IPS DF 6.9 (cell line): Measurements from ENCODE around the gene PLEKHM3.

Experiments
- DNase-seq: peaks from one replicate; pipeline ENCODE4 v3.0.0-alpha.2; 2013; ENCODE audit warnings: low read depth, low spot score
- H3K27ac ChIP-seq: one replicate; pipeline ENCODE4 v1.5.1; 2013; ENCODE audit warnings: low read length, control low read depth
- H3K27me3 ChIP-seq: 2 replicates; pipeline ENCODE4 v1.6.1; 2013; ENCODE audit warnings: mild to moderate bottlenecking, low read length; ENCODE audit not compliant: control insufficient read depth, insufficient read depth
- H3K36me3 ChIP-seq: 2 replicates; pipeline ENCODE4 v1.6.1; 2013; ENCODE audit warnings: low read length; ENCODE audit not compliant: control insufficient read depth, insufficient read depth
- H3K4me1 ChIP-seq: 2 replicates; pipeline ENCODE4 v1.6.1; 2013; ENCODE audit warnings: low read length; ENCODE audit not compliant: control insufficient read depth, insufficient read depth
- H3K4me3 ChIP-seq: 2 replicates; pipeline ENCODE4 v1.5.1; 2013; ENCODE audit warnings: mild to moderate bottlenecking, low read length
- H3K9me3 ChIP-seq: 2 replicates; pipeline ENCODE4 v1.6.1; 2013; ENCODE audit warnings: low read length, inconsistent platforms; ENCODE audit not compliant: control insufficient read depth, insufficient read depth
- WGBS: extraction: QIAGEN DNeasy Blood & Tissue Kit; methylation state at CpG from one replicate; pipeline ENCODE4 v1.1.7; 2013; ENCODE audit warnings: mixed read lengths, missing lambda C conversion rate; ENCODE audit not compliant: insufficient read length, insufficient coverage; 5-methylcytosine and 5-hydroxymethylcytosine counted together

PLEKHM3 gene

DNA sequence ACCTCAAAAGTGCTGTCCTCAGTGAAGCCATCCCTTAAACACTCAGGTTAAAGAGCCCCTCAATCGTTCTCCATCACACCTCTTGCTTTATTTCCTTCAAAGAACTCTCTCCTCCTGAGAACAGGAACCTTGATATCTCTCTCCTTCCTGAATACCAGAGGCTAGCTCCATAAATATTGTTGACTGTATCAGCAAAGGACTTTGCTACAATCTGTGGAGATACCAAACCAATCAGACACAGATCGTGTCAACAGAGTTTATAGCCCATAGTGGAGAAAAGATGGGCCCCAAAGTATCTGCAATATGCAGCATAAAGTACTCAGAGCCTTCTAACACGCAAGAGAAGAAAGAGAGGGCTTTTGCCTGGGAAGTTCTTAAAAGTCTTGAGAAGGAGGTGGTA is 36.4 kb downstream of the PLEKHM3 start:
- Histone ChIP-seq H3K27me3 (no peaks in the 10 kb centered on the region), H3K4me3 (no peak overlapping the region), H3K27ac (no peak overlapping the region), H3K9me3 (no peaks in the 10 kb centered on the region), H3K4me1 (no peaks in the 10 kb centered on the region), H3K36me3 (no peaks in the 10 kb centered on the region)
- WGBS, result no CpG with 5 or more reads among the region's 3 CpGs
- DNase-seq, result no peak

DNA sequence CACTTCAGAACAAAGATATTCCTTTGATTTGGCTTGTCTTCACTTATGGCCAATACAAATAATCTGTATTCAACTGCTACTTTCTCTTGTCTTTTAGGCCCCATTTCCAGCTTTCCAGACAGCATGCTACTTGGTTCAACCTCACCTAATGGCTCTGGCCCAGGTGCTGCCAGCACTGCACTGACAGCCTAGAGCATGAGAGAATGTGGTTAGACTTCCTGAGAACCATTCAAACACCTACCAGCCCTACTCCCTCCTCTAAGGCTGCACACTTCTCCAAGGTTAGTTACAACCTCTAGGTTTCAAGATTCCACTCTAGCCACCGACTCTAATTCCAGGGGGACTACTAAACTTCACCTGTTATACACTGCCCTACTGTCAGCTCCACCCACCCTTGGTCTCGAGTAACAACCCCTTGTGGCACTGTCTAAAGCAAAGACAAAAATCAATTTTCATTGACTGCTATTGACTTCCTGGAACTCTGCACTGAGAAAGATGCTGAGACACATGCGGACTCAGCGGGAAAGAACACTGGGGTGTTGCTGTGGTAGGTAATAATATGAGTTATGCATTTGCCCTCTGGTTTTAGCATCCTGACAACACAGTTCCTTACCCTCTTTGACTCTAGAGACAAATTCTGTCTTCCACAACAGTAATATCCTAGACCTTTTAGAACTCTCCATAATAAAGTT is 38.2 kb downstream of the PLEKHM3 start:
- WGBS, result no CpG with 5 or more reads among the region's 4 CpGs
- H3K9me3 ChIP-seq, result no peaks in the 10 kb centered on the region

DNA sequence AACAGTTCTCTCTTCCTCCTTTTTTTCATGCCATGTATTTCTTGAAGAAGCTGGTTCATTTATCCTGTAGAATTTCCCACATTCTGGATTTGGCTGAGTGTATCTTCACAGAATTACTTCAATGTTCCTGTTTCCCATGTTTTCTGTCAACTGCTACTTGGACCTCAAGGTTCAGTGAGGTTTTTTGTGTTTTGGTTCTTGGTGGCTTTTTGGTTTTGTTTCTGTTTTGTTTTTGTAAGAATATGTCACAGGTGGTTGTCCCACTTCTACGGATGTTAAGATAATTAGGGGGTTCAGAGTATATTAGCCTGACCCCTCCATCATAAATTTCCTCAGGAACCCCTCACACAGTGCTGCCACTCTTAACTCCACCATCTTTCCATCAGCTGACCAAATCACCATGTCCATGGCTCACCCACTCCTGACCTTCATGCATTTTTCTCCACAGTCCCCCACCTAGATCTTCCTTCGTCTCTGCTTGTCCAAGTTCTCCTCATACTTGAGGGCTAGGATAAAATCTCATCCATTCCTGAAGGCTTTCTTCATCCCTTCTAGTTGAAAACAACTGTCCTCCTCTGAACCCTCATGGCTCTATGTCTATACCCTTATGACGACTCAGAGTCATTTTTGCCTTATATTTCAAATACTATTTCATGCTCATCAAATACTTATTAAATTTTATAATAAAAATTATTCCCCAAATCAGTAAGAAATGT is 40.4 kb downstream of the PLEKHM3 start:
- Histone ChIP-seq H3K27me3 (no peaks in the 10 kb centered on the region), H3K4me3 (no peak overlapping the region), H3K36me3 (no peaks in the 10 kb centered on the region), H3K9me3 (no peaks in the 10 kb centered on the region), H3K4me1 (no peaks in the 10 kb centered on the region), H3K27ac (no peak overlapping the region)
- no peak for DNase-seq
- 100% methylated on average over 1 of the region's 3 CpGs for WGBS

More for the DNA sequence above, 38.2 kb downstream of the PLEKHM3 start:
- no peaks in the 10 kb centered on the region for H3K27me3 ChIP-seq
- H3K4me3 ChIP-seq, result no peak overlapping the region
- DNase-seq, result no peak
- H3K4me1 ChIP-seq, result no peaks in the 10 kb centered on the region
- no peak overlapping the region for H3K27ac ChIP-seq
- H3K36me3 ChIP-seq, result no peaks in the 10 kb centered on the region

DNA sequence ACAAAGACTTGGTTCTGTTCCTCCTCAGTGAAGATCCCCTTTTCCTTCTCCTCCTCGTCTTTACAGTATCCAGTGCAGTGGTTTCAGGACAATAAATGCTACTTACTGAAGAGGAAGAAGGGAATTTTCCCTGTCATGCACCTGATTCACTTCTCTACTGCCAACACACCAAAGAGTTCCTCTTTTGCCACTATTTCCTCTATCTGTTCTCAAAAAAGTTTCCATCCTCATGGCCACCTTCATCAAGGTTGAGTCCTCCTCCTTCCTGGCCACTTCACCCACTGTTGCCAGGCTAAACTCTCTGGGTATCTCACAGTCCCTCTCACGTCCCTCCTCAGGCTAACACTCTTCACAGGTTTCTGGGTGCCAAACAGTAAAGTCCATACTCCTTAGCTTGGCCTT is 41.7 kb downstream of the PLEKHM3 start:
- Histone ChIP-seq H3K27ac (no peak overlapping the region), H3K36me3 (no peaks in the 10 kb centered on the region), H3K4me3 (no peak overlapping the region), H3K27me3 (no peaks in the 10 kb centered on the region), H3K4me1 (no peaks in the 10 kb centered on the region), H3K9me3 (no peaks in the 10 kb centered on the region)
- no CpG with 5 or more reads among the region's 2 CpGs for WGBS
- DNase-seq, result no peak

DNA sequence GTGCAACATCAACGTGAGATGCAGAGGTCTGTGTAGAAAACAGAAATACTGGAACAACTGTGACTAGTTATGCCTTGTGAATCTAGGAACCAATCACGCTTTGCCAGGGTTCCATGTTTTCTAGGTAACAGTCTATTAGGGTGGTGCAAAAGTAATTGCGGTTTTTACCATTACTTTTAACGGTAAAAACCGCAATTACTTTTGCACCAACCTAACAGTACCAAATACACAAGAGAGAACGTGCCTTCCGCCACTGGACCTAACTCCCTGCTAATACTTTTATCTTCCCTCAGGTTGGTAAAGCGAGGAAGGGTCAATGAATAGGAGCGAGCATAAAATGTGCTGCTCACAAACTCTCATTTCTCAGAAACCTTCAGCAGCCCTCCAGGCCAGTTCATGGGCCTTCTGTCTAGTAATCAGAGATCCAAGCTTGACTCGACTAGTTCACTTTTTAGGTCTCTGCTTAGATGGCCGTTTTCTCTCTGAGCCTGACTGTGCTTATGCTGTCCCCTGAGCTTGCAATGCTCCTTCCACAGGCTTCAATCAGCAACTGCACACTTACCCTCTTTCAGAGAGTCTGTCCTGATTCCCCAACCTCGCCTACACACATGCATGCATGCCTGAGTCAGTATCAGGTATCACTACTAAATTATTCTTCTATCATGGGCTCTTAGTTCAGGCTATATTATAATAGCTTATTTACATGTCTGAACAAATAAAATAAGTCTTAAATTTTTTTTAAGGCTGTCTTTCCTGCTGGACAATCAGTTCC is 47.0 kb downstream of the PLEKHM3 start:
- no peaks in the 10 kb centered on the region for H3K4me1 ChIP-seq
- no peak overlapping the region for H3K4me3 ChIP-seq
- H3K9me3 ChIP-seq, result no peaks in the 10 kb centered on the region
- H3K36me3 ChIP-seq, result no peaks in the 10 kb centered on the region
- WGBS, result no CpG with 5 or more reads among the region's 12 CpGs
- DNase-seq, result no peak
- H3K27ac ChIP-seq, result no peak overlapping the region
- no peaks in the 10 kb centered on the region for H3K27me3 ChIP-seq

DNA sequence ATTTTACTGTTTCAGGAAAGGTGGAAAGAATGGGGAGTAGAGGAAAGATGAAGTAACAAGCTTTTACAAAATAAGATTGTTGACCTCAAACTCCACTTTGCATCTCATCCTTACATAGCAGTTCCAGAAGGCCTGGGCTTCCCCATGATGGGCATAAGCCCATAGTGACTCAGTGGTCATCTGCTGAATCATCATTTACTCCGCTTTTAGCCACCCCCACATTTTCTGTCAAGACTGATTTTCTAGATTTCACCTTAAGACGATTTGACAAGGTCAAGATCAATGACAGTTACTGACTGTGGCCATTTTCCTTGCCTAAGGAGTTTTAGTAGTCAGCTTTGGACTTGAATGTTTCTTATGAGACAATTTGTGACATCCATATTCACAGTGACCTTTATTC is 49.4 kb downstream of the PLEKHM3 start:
- Histone ChIP-seq H3K4me3 (no peak overlapping the region), H3K27ac (no peak overlapping the region), H3K36me3 (no peaks in the 10 kb centered on the region), H3K27me3 (no peaks in the 10 kb centered on the region), H3K9me3 (no peaks in the 10 kb centered on the region), H3K4me1 (no peaks in the 10 kb centered on the region)
- DNase-seq, result no peak
- no CpG with 5 or more reads among the region's 2 CpGs for WGBS

DNA sequence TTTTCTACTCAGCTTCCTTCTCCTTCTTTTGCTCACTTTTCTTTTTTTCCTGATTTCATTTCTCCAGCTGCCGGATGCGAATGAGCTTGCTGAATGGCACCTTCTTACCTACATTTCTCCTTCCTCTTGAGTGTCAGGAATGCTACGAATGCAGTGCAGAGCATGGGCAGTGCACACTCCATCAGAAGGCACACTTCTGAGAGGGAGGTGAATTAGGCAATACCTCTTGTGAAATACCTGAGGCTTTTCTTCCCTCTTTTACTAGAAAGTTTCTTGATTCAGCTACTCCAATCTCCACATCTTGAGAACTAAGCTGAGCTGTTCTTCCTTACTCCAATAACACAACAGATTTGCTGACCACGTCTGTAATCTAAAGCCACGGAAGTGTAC is 51.1 kb downstream of the PLEKHM3 start:
- no peak overlapping the region for H3K4me3 ChIP-seq
- no CpG with 5 or more reads among the region's 5 CpGs for WGBS
- DNase-seq, result no peak

DNA sequence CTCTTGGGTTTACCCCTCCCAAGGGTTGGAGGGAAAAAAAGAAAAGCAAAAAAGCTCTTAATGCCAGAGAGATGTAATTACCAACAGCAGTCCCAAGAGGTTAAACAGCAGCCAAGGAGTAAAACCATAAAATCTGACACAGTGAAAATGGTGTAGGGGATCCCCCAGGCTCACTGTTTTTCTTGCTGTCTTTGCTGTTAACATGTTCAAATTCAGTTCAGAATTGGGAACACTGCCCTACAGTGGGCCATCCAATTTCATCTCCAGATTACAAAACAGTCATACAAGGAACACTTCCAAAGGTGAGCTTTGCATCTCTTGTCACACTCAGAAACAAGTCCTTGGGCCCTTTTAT is 54.5 kb downstream of the PLEKHM3 start:
- no peak for DNase-seq
- H3K27ac ChIP-seq, result no peak overlapping the region
- H3K27me3 ChIP-seq, result no peaks in the 10 kb centered on the region
- no peaks in the 10 kb centered on the region for H3K36me3 ChIP-seq
- peaks cover 4% of the 10 kb centered on the region for H3K4me1 ChIP-seq
- H3K9me3 ChIP-seq, result no peaks in the 10 kb centered on the region
- H3K4me3 ChIP-seq, result no peak overlapping the region

More for the DNA sequence above, 51.1 kb downstream of the PLEKHM3 start:
- Histone ChIP-seq H3K27ac (no peak overlapping the region), H3K36me3 (no peaks in the 10 kb centered on the region), H3K4me1 (no peaks in the 10 kb centered on the region), H3K27me3 (no peaks in the 10 kb centered on the region), H3K9me3 (no peaks in the 10 kb centered on the region)

DNA sequence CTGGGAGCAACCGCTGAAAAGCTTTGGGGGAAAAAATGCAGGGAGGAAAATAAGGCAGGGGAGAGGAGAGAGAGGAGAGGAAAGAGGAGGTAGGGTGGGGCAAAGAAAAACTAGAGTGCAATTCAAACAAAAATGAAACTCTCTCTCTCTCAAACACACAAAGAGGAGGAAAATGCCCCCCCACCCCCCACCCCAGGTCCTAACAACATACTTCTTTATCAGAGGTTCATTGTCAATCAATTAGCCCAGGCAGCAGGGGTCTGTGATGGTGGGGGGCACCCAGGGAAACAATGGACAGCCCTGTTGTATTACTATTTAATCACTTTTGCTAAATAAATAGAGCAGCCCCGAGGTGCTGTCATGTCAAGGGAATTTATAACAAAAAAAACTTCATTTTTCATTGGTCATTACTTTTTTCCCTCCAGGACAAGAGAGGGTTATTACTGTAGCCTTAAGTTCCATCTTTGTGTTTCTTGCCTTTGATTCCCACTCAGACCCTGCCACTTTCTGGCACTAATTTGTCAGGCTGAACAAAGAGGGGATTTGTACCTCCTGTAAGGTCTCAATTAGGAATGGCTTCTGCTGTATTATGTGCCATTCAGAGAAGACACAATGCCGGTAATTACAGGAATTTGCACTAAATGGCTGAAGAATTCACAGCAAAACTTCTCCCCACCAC is 55.0 kb downstream of the PLEKHM3 start:
- H3K4me3 ChIP-seq, result no peak overlapping the region
- H3K4me1 ChIP-seq, result peaks cover 4% of the 10 kb centered on the region
- no CpG with 5 or more reads among the region's 3 CpGs for WGBS

DNA sequence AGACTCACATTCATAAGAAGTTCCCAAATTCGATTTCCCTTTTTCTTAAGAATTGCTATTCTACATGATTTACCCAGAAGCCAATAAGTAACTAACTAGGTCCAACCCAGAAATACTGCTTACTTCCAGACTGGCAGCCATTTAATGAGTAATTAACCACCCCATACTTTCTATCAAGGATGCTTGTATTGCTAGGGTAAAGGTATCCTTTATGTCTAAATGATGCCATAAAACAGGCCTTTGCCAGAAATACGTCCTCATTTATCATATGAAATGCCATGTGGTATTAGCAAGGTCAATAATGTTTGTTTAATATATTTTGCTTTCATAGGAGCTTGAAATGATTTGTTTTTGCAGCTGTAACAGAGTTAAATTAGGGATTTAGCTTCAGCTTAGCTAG is 56.1 kb downstream of the PLEKHM3 start:
- no peaks in the 10 kb centered on the region for H3K27me3 ChIP-seq
- peaks cover 4% of the 10 kb centered on the region for H3K4me1 ChIP-seq
- no CpG with 5 or more reads among the region's 2 CpGs for WGBS
- no peak overlapping the region for H3K4me3 ChIP-seq
- DNase-seq, result no peak
- H3K36me3 ChIP-seq, result no peaks in the 10 kb centered on the region
- no peak overlapping the region for H3K27ac ChIP-seq
- H3K9me3 ChIP-seq, result no peaks in the 10 kb centered on the region

More for the DNA sequence above, 55.0 kb downstream of the PLEKHM3 start:
- no peaks in the 10 kb centered on the region for H3K27me3 ChIP-seq
- H3K36me3 ChIP-seq, result no peaks in the 10 kb centered on the region
- H3K27ac ChIP-seq, result peak overlapping the region; percentile 14
- DNase-seq, result no peak
- no peaks in the 10 kb centered on the region for H3K9me3 ChIP-seq
